ENCODE results near the gene FZD2. TPM values are rescaled to one million over a fixed set of nuclear protein-coding genes. Genes with fewer than 3 reads are reported as not detected.

Gene FZD2
- total and polyA plus RNA-seq, 2 of the 4 experiments (the other 2 are of a cell fraction), result 21.3 to 130 TPM

DNA sequence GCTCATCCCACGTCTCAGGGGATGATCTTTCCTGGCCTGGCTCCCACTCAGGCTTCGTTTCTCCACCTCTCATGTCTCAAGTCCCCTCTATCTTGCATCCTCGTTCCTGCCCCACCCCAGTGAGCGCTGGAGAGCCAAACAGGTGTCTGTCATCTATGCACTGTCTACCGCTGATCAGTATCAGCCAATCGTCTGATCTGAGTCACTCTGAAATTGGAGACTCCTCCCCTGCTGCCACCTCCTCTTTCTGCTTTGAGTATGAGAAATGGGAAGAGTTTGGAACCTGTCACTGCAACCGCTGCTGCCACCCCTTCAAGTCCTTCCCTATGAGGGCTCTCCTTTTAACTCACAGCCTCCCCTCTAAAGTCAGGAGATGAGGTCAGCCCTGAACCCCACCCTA lies 28.0 kb downstream of the FZD2 start:
- Histone ChIP-seq H4K5ac (ENCODE audit: low read depth, low read length) (no peak overlapping the region), H4K91ac (ENCODE audit: insufficient read depth, low read depth, low read length) (no peak overlapping the region), H3K56ac (ENCODE audit: extremely low read depth, insufficient read depth, low read length) (no peak overlapping the region), H4K8ac (ENCODE audit: low read depth in 2 of 2, low read length in 2 of 2) (no peak overlapping the region), H2AK5ac (ENCODE audit: low read depth, low read length) (0 out of 2 replicates have a peak overlapping the region, but pooled peaks have one; percentile 67), H3K18ac (ENCODE audit: low read depth, low read length) (no peak overlapping the region), H2BK5ac (ENCODE audit: low read depth, low read length, poor library complexity, severe bottlenecking) (no peak overlapping the region), H3K23ac (ENCODE audit: low read depth, low read length) (no peak overlapping the region), H3K4ac (ENCODE audit: low read depth, low read length) (no peak overlapping the region; the same call in 1 of the 2 replicates), H3K14ac (replicated peaks; ENCODE audit: low read depth, low read length) (no peak overlapping the region), H2AK9ac (replicated peaks; ENCODE audit: low read depth, low read length, poor library complexity) (peak overlapping the region; percentile 70), H3K36me3 (ENCODE audit: control insufficient read depth, insufficient read depth, low read length) (no peaks in the 10 kb centered on the region), H2BK15ac (ENCODE audit: low read depth, low read length) (0 out of 3 replicates have a peak overlapping the region, but pooled peaks have one; percentile 72), H2BK20ac (ENCODE audit: low read depth, low read length) (0 out of 2 replicates have a peak overlapping the region, but pooled peaks have one; percentile 35), H3K79me1 (ENCODE audit: low read depth in 1 of 2, low read length in 2 of 2) (no peaks in the 10 kb centered on the region), H3K9me1 (ENCODE audit: insufficient read depth, low read length) (peaks cover 11% of the 10 kb centered on the region), H2BK120ac (ENCODE audit: low read depth, low read length) (no peak overlapping the region; the same call in 1 of the 2 replicates), H3K4me2 (ENCODE audit: low read depth, low read length) (no peak overlapping the region), H3K4me1 (ENCODE audit: control insufficient read depth, insufficient read depth, low read length) (peaks cover 6% of the 10 kb centered on the region; the same call in 1 of the 2 replicates), H4K20me1 (ENCODE audit: insufficient read depth, low read length) (no peaks in the 10 kb centered on the region), H3K27me3 (ENCODE audit: control insufficient read depth, insufficient read depth, low read length) (no peaks in the 10 kb centered on the region), H3K9me3 (ENCODE audit: control insufficient read depth, insufficient read depth, low read length) (no peaks in the 10 kb centered on the region), H3K27ac (ENCODE audit: insufficient read depth, low read length) (no peak overlapping the region), H3K4me3 (ENCODE audit: insufficient read depth, low read depth, low read length) (no peak overlapping the region), H3K9ac (ENCODE audit: low read depth, low read length) (no peak overlapping the region), H2AFZ (replicated peaks; ENCODE audit: low read length, poor library complexity) (no peak overlapping the region)
- in situ Hi-C loops (cut with MboI; ENCODE audit: low sequenced_read_pairs) (no loop called here), dilution Hi-C loops (cut with HindIII; ENCODE audit: low sequenced_read_pairs, unreplicated experiment) (no loop called here), intact Hi-C loops (cut with micrococcal nuclease) (no loop called here)
- DNase-seq (no peak), ATAC-seq (ENCODE audit: low read depth) (no peak)
- POLR2A ChIA-PET (ENCODE audit: unreplicated experiment), result no interaction called here
- BruUV-seq (replicated peaks), result no TSS peak
- CTCF ChIA-PET, result no interaction called here
- TF ChIP-seq POLR2A (IDR thresholded peaks at IDR 0.05; ENCODE audit: low read depth, low read length), result no peak
- TF ChIP-seq CEBPB (IDR thresholded peaks at IDR 0.05; ENCODE audit: low read depth, low read length), result no peak
- no peak for TF ChIP-seq USF2 (IDR thresholded peaks at IDR 0.05; ENCODE audit: low read depth, low read length)
- no peak for TF ChIP-seq RFX5 (IDR thresholded peaks at IDR 0.05; ENCODE audit: low read depth, low read length)
- no peak for TF ChIP-seq MAZ (IDR thresholded peaks at IDR 0.05; ENCODE audit: borderline replicate concordance, low read depth, low read length)
- TF ChIP-seq CHD1 (IDR thresholded peaks at IDR 0.05; ENCODE audit: low read depth, low read length), result no peak
- TF ChIP-seq BHLHE40 (IDR thresholded peaks at IDR 0.05; ENCODE audit: low read depth, low read length), result no peak
- no CpG with 5 or more reads among the region's 7 CpGs for WGBS, 2 experiments (ENCODE audit: extremely low coverage in 2 of 2, insufficient read length in 1 of 2)
